ENCODE data around the gene FAM177A1. TPM values are rescaled to one million over a fixed set of nuclear protein-coding genes. Genes with fewer than 3 reads are reported as not detected.

FAM177A1 gene, protein sequence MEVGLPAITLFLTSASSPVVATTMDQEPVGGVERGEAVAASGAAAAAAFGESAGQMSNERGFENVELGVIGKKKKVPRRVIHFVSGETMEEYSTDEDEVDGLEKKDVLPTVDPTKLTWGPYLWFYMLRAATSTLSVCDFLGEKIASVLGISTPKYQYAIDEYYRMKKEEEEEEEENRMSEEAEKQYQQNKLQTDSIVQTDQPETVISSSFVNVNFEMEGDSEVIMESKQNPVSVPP
- total RNA-seq: 42.0 and 55.4 TPM in 2 replicates

DNA sequence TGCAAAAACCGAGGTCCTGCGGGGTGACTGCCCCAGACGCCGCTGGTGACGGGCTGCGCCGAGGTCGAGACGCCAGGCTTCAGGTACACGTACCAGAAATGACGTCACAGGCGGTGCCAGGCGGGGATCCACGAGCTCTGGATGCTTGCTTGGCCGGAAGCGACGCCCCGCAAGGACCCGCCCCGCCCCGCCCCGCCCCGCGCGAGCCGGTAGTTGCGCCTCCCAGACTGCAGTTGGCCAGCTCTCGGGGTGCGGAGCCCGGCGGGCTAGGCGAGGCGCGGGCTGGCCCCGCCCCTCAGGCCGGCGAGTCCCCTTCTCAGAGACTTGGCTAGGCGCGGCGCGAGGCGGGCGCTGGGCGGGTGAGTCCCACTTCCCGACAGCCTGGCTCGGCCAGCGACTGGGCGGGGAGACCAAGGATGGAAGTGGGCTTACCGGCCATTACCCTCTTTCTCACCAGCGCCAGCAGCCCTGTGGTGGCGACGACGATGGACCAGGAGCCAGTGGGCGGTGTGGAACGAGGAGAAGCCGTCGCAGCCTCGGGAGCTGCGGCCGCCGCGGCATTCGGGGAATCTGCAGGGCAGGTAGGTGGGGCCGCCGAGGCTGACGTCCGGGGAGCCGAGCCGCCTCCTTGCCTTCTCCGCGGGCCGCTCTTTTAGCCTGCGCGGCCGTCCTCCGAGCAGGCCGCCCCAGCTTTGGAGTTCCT lies at the start of gene FAM177A1:
Gene FAM177A1 (plus strand): TSS at position 225 of the 703 bp plus-strand sequence. CDS start 192 bp downstream, at position 417.

DNA sequence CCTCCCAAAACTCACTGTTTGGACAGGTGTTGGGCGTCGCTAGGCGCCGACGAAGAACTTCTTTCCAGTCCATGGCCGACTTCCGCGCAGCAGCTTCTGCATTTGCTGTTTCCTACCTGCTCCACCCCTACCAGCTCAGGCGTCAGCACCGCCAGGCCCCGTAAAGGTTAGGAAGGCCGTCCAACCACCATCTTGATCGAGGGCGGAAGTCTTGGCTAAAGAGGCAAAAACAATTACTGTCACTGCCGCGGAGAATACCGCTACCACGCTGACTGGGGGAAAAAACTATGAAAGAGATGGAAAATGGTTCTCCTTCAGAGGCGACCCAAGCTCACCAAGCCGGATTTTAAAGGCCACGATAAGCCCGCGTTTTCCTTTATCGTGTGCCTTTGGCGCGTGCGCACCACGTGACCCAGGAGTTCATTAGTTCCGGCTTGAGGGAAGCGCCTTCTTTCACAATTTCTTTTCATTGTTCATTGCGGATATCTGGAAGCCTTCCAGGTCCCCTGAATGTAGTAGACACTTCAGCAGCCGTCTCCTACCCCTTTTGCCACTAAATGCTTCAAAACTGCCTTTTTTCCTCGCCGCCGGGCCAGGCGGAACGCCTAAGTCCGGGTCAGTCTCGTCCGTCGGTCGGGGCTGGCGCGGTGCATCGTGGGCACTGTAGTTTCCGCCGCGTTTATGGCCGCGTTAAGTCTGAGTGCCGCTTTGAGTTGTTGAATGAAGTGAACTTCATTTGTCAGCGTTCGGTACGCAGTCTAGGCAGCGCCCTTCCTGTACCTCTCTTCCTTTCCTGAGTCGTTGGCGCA lies 76.0 kb downstream of the FAM177A1 start, which contains the start of the genes PPP2R3C and PRORP:
Gene PPP2R3C (minus strand): TSS at position 104 of the 809 bp plus-strand sequence. CDS start 31 bp downstream, at position 73.
Gene PRORP (plus strand): TSS at position 666 of the 809 bp plus-strand sequence. CDS start 694 bp downstream, outside the sequence.

Other genes starting within 250 kb of the FAM177A1 start
- 40.7 and 42.6 TPM in 2 replicates for gene BAZ1A, start 170.9 kb upstream of the FAM177A1 start, total RNA-seq
- gene SRP54, start 63.3 kb upstream of the FAM177A1 start, total RNA-seq: 51.2 and 58.3 TPM in 2 replicates
- gene PPP2R3C, start 75.7 kb downstream of the FAM177A1 start, total RNA-seq: 34.0 and 42.3 TPM in 2 replicates
- gene PRORP, start 76.3 kb downstream of the FAM177A1 start, total RNA-seq: 50.4 and 52.0 TPM in 2 replicates
- gene PSMA6, start 246.1 kb downstream of the FAM177A1 start, total RNA-seq: 277 and 322 TPM in 2 replicates